HL-60/S4 (cell line): ENCODE results near the gene TYMS.
"Not testable (repeated sequence)": the region's sequence is repeated elsewhere in the genome, so short reads cannot be mapped to it uniquely, and the experiment has no call there.

ENCODE experiments used
- in situ Hi-C: fragments of 300-500 bp; cut with MboI; formaldehyde crosslinking; loops from 2 replicates; pipeline ENCODE4 v1.14.3; 2022; ENCODE audit warnings: low sequenced_read_pairs

The TYMS gene

GRCh38 chr18:676069-676468 lies 18.6 kb downstream of the TYMS start:
- in situ Hi-C loops = no loop called here

GRCh38 chr18:676736-677135 lies 19.3 kb downstream of the TYMS start:
- in situ Hi-C loops = no loop called here

DNA sequence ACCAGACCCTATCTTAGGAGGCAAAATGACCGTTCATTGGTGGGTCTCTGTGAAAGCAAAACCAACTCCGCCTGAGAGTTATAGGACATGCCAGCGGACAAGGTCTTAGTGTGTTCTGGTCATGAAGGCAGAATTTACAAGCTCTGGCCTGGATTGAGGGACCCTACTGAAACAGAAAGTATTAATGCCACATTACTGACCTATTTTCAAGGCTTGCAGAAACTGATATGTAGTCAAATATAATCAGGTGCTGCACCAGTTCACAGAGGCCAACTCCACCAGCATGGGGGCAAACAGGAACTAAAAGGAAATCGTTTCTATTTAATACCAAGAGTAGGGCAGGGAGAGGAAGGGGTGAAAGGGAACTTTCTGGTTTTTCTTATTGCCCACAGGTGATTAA lies 19.7 kb downstream of the TYMS start:
- in situ Hi-C loops = no loop called here

- in situ Hi-C loops = no loop called here
Measured at GRCh38 chr18:677951-678381, 20.5 kb downstream of the TYMS start.

DNA sequence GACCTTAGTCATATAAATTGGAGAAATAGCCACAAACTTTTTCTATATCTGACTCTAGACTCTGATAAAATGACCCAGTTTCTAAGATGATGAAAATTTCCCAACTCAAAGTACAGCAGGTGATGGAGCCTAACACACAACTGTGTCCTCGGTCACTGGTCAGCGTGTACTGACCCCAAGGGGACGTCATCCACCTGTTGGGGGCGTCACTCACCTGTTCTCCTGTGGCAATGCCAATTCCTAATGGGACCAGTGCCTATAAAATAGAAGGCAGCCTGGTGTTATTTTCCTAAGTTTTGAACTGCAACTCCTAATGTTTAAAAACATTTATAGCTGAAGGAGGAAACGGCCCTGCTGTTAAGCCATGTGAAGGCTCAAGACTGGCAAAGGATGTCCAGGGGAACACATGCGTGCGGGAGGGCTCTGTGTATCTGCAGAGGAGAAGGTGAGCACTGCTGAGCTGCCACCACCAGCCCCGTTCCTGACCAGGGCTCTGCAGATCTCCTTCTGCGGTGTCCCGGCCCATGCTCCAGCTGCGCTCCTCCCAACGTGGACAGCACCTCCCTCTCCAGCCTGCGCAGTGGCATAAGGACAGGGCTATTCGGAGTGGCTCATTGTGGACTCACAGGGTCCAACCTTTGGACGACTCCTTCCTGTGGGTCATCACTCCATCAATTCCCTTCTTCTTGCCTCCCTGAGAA lies 21.2 kb downstream of the TYMS start:
- in situ Hi-C loops = no loop called here

DNA sequence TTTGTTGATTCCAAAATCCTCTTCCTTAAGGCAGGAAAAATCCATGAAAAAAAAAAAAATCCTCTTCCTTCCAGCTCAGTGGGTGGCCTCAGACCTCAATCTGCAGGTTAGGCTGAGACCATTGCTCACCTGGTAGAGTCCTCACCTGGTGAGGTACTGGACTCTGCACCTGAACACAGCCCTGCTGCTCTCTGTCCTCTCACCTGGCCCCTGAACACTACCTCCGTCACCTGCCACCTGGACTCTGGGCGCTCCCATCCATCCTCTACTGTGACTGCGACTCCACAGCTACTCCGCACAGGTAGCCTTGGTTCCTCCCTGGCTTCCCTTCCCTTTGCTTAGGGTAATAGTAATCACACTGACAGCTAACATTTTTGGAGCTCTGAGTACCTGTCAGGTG lies 22.1 kb downstream of the TYMS start:
- in situ Hi-C loops = no loop called here

DNA sequence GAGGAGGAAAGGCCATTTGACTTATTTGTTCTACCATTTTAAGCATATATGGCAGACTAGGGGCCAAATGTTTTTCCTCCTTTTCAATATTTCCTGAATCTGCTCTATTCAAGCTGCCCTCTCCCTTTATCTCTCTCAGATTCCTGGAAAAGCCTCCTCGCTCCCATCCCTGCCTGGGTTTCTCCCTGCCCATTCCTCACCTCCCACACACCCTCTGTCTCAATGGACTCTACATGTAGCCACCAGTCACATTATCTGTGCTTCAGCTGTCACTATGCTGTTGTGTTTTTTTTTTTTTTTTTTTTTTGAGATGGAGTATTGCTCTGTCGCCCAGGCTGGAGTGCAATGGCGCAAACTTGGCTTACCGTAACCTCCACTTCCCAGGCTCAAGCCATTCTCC lies 22.9 kb downstream of the TYMS start:
- in situ Hi-C loops = no loop called here

- in situ Hi-C loops = no loop called here
Measured at GRCh38 chr18:681985-682384, 24.5 kb downstream of the TYMS start.

GRCh38 chr18:682416-682815 lies 25.0 kb downstream of the TYMS start:
- in situ Hi-C loops = not testable (repeated sequence)

DNA sequence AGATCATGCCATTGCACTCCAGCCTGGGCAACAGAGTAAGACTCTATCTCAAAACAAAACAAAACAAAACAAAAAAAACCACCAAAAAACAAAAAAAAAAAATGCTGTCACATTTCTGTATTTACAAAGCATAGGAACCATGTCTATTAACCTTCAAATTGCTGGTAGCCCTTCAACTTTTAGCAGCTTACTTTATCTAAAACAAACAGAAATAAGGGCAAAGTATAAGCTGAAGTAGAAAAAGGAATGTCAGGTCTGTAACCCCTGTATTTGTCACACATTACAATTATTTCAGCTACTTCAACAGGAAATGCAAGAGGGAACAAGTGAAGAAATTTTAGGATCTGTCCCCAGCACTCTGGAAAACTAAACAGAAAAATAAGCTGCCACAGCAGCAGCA lies 25.4 kb downstream of the TYMS start:
- in situ Hi-C loops = no loop called here

- in situ Hi-C loops = no loop called here
Measured at GRCh38 chr18:683531-683930, 26.1 kb downstream of the TYMS start.

DNA sequence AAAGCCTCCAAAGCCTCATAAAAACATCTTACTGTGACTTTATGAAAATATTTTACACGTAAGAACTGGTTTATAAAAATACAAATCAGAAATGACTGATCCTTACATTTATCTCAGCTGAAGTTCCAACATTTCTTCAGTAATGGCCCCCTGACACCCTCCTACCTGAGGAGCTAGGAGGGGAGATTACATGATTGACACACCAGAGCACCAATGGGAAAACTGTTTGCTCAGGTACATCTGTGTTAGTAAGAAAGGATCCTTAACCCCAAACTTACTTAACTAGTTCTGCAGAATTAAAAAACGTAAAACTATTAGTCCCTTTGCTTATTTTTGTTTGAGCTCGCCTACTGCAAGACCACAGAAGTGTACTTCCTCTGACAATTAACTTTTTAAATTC lies 28.0 kb downstream of the TYMS start:
- in situ Hi-C loops = no loop called here

GRCh38 chr18:686339-687111 lies 29.1 kb downstream of the TYMS start:
- in situ Hi-C loops = no loop called here

DNA sequence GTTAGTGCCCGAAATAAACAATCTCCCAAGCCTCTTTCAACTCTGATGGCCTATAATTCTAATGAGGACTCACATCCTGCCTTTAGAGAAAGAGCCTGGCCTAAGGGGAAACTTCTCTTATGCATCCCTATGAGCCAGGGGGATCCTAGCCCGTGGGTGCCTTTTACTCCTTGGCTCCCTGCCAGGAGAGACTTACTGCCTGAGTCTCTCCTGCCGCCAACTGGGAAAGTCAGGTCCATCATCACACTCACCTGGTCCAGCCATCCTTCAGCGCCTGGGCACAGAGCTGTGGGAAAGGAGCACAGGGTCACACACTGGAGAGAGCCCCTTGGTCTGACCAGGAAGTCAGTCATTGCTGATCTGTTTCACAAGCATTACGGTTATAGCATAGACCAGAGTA lies 30.9 kb downstream of the TYMS start:
- in situ Hi-C loops = no loop called here

DNA sequence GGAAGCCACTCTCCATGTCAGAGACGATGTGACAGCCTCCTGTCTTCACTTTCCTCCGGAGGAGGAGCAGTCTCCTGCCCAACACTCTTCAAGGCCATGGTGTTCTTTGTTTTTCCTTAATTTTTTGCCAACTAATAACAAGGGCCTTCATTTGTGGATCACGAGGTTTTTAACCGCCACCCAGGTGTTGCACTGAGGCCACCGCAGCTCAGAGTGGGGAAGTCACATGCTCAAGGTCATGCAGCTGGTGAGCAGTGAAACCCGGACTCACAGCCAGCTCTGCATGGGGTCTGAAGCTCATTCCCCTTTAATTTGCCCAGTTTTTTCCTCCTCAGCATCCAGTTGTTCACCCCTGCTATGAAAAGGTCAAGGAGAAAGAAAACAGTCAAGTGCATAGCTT lies 35.4 kb downstream of the TYMS start:
- in situ Hi-C loops = no loop called here

GRCh38 chr18:693466-694187 lies 36.2 kb downstream of the TYMS start:
- in situ Hi-C loops = no loop called here

DNA sequence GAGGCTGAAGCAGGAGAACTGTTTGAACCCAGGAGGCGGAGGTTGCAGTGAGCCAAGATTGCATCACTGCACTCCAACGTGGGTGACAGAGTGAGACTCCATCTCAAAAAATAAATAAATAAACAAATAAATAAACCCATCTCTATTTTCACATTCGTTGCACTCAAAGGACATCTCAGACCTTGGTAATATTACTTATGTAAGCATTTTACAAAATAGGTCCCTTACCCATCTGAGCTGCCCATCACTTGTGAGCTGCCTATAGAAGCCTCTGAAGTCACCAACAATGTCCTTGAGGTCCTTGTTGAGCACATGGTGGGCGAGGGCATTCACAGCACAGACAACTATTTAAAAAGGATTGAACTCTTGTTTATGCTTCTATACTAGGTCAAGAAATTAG lies 39.6 kb downstream of the TYMS start:
- in situ Hi-C loops = no loop called here

GRCh38 chr18:697800-698199 lies 40.3 kb downstream of the TYMS start:
- in situ Hi-C loops = no loop called here

DNA sequence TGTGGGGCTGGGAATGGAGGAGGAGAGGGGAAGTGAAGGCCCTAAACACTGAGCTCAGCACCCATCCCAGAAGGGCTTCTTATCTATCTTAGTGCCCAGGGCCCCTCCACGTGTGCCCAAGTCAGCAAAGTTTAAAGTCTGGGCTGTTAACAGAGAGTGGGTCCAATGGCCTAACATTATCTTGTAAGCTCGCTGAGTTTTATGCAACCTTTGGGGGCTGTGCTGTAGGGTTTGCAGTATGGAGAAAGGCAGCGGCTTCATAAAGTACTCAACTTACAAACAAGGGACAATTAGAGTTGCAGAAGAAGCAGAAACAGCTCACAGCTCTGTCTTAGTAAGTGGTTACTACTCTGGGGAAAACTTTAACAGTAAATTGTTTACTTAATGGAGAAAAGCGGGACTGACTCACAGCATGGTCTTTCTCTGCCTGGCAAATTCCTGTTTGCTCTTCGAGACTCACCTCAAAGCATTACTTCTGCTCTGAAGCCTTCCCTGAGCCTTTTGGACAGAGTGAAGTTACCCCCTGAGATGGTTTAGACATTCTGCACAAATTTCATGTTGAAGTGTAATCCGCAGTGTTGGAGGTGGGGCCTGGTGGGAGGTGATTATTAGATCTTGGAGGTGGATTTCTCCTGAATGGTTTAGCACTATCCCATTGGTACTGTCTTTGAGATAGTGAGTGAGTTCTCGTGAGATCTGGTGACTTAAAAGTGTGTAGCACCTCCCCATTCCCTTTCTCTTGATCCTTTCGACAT lies 45.9 kb downstream of the TYMS start:
- in situ Hi-C loops = no loop called here

- in situ Hi-C loops = no loop called here
Measured at GRCh38 chr18:706405-706804, 49.0 kb downstream of the TYMS start.

DNA sequence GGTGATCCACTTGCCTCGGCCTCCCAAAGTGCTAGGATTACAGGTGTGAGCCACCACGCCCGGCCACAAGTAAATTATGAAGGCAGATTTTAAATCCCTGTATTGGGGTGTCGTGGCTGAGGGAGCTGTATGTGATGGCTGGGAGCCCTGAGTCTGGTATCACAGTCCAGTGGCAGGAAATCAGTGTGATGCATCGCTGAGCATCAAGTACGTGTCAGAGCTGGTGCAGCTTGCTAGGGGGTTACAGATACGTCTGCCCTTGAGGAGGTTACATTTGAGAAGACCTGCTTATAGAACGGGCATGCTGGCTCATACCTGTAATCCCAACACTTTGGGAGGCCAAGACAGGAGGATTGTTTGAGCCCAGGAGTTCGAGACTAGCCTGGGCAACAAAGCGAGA lies 50.6 kb downstream of the TYMS start:
- in situ Hi-C loops = no loop called here
